ENCODE measurements around the gene MDH1B.

DNA sequence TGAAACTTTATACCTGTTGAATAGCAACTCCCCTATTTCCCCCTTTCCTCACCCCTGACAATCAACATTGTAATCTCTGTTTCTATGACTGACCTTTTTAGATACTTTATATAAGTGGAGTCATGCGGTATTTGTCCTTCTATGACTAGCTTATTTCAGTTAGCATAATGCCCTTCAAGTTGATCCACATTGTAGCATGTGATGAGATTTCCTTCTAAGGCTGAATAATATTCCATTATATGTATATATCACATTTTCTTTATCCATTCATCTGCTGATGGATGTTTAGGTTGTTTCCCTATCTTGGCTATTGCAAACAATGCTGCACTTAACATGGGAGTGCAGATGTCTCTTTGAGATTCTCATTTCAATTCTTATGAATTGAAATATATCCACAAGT lies 9.7 kb upstream of the MDH1B start:
- TF ChIP-seq, protein P1, sequence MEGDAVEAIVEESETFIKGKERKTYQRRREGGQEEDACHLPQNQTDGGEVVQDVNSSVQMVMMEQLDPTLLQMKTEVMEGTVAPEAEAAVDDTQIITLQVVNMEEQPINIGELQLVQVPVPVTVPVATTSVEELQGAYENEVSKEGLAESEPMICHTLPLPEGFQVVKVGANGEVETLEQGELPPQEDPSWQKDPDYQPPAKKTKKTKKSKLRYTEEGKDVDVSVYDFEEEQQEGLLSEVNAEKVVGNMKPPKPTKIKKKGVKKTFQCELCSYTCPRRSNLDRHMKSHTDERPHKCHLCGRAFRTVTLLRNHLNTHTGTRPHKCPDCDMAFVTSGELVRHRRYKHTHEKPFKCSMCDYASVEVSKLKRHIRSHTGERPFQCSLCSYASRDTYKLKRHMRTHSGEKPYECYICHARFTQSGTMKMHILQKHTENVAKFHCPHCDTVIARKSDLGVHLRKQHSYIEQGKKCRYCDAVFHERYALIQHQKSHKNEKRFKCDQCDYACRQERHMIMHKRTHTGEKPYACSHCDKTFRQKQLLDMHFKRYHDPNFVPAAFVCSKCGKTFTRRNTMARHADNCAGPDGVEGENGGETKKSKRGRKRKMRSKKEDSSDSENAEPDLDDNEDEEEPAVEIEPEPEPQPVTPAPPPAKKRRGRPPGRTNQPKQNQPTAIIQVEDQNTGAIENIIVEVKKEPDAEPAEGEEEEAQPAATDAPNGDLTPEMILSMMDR (IDR thresholded peaks at IDR 0.05): no peak
- no peak for TF ChIP-seq ZFX (IDR thresholded peaks at IDR 0.05; ENCODE audit: borderline replicate concordance)

Data from 22Rv1 (cell line).